ENCODE data around the gene OPN4. TPM values are rescaled to one million over a fixed set of nuclear protein-coding genes. Genes with fewer than 3 reads are reported as not detected.

Gene OPN4
- total RNA-seq, 4 donors from 2014 or later = 0.29 to 0.80 (median 0.35) TPM

- WGBS, 2 donors = 89 to 94% methylated on average over 19 of the region's 19 CpGs
- H3K4me3 ChIP-seq (ENCODE audit: low read depth, poor library complexity, severe bottlenecking) = no peak overlapping the region
- TF ChIP-seq, protein P1, sequence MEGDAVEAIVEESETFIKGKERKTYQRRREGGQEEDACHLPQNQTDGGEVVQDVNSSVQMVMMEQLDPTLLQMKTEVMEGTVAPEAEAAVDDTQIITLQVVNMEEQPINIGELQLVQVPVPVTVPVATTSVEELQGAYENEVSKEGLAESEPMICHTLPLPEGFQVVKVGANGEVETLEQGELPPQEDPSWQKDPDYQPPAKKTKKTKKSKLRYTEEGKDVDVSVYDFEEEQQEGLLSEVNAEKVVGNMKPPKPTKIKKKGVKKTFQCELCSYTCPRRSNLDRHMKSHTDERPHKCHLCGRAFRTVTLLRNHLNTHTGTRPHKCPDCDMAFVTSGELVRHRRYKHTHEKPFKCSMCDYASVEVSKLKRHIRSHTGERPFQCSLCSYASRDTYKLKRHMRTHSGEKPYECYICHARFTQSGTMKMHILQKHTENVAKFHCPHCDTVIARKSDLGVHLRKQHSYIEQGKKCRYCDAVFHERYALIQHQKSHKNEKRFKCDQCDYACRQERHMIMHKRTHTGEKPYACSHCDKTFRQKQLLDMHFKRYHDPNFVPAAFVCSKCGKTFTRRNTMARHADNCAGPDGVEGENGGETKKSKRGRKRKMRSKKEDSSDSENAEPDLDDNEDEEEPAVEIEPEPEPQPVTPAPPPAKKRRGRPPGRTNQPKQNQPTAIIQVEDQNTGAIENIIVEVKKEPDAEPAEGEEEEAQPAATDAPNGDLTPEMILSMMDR (IDR thresholded peaks at IDR 0.05) = no peak
- TF ChIP-seq POLR2A (IDR thresholded peaks at IDR 0.05) = no peak
- DNase-seq (ENCODE audit: low spot score in 2 of 2) = no peak
- intact Hi-C loops (cut with DNase I; ENCODE audit: low total_unique reads) = no loop called here
Measured at GRCh38 chr10:86686972-86687371, 32.6 kb downstream of the OPN4 start.

DNA sequence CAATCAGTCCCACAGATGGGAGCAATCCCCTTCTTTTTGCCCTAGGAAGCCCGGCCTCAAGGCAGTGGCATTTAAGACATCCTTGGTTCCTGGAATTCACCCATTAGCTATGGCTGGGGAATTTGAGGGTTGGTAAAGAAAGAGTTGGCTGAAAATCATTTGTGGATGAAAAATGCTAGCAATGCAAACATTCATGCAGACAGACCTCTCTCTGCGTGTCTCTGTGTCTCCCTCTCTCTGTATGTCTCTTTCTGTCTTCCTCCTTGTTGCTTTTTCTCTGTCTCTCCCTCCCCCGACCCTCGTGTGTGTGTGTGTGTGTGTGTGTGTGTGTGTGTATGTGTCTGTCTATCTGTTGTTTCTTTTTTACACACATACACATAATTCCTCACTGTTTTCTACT, 33.4 kb downstream of the OPN4 start:
- intact Hi-C loops (cut with DNase I; ENCODE audit: low total_unique reads) = no loop called here
- no peak for TF ChIP-seq POLR2A (IDR thresholded peaks at IDR 0.05)
- TF ChIP-seq, protein P1 (IDR thresholded peaks at IDR 0.05) = no peak
- DNase-seq (ENCODE audit: low spot score in 2 of 2) = no peak
- no peak overlapping the region for H3K4me3 ChIP-seq (ENCODE audit: low read depth, poor library complexity, severe bottlenecking)
- WGBS, 2 donors = 42 to 62% methylated on average over 4 of the region's 4 CpGs

DNA sequence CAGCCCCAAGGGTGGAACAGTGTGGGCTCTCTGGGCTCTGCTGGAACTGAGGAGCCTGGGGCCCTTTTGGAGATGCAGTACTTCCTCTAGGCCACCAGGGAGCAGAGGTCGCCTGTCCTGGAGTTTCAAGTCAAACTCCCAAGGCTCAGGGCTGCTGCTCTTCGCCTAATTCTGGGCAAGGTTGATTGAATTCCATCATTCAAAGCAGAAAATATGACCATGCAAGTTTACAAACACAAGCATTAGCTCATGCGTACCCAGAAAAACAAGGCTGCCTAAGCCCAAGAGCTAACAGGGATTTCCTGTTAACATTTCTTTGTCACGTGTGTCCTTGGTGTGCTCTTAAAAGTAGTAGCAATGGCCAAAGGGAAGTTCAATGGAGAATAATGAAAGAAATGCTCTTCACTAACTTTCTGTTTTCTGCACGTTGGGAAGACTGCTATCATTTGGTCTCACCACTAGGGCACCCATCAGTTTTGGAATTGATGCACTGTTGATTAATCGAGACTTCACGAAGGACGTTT, 34.1 kb downstream of the OPN4 start:
- TF ChIP-seq, protein P1 (IDR thresholded peaks at IDR 0.05) = peak in 1 of 3 donors; percentile 41
- TF ChIP-seq POLR2A (IDR thresholded peaks at IDR 0.05) = no peak
- intact Hi-C loops (cut with DNase I; ENCODE audit: low total_unique reads) = no loop called here

GRCh38 chr10:86689146-86689545, 34.8 kb downstream of the OPN4 start:
- intact Hi-C loops (cut with DNase I; ENCODE audit: low total_unique reads) = no loop called here
- no peak for DNase-seq (ENCODE audit: low spot score in 2 of 2)

More for the DNA sequence above, 34.1 kb downstream of the OPN4 start:
- peak; percentile 43 to 91 for DNase-seq (ENCODE audit: low spot score in 2 of 2)
- 19 to 27% methylated on average over 8 of the region's 8 CpGs for whole genome bisulfite sequencing, 2 donors
- no peak overlapping the region for H3K4me3 ChIP-seq (ENCODE audit: low read depth, poor library complexity, severe bottlenecking)

DNA sequence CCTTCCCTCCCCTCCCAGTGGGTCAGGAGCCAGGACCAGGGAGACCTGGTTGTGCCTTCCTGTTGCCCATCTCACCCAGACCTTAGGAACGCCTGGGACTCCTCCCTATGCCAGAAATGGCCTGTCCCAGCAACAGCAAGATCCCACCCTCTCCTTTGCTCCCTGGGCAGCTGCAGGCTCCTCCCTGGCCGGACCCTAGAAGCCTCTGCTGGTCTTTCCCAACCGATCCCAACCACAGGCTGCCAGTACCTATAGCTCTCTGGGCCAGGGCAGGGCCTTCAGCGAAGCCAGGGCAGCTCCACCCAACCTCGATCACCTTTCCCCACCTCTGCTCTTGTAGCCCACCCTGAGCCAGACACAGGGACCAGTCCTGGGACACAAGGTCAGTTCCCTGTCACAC, 35.9 kb downstream of the OPN4 start:
- H3K4me3 ChIP-seq (ENCODE audit: low read depth, poor library complexity, severe bottlenecking) = no peak overlapping the region
- TF ChIP-seq POLR2A (IDR thresholded peaks at IDR 0.05) = no peak
- TF ChIP-seq, protein P1 (IDR thresholded peaks at IDR 0.05) = no peak
- 88 to 96% methylated on average over 5 of the region's 5 CpGs for WGBS, 2 donors
- intact Hi-C loops (cut with DNase I; ENCODE audit: low total_unique reads) = loop anchor here (10.0 kb wide), 1 partner anchor 205 kb away; no protein-coding TSS in a partner anchor
- no peak for DNase-seq (ENCODE audit: low spot score in 2 of 2)

More at GRCh38 chr10:86689146-86689545, 34.8 kb downstream of the OPN4 start:
- WGBS, 2 donors = 86 to 88% methylated on average over 13 of the region's 13 CpGs
- TF ChIP-seq, protein P1 (IDR thresholded peaks at IDR 0.05) = no peak
- no peak for TF ChIP-seq POLR2A (IDR thresholded peaks at IDR 0.05)
- no peak overlapping the region for H3K4me3 ChIP-seq (ENCODE audit: low read depth, poor library complexity, severe bottlenecking)

DNA sequence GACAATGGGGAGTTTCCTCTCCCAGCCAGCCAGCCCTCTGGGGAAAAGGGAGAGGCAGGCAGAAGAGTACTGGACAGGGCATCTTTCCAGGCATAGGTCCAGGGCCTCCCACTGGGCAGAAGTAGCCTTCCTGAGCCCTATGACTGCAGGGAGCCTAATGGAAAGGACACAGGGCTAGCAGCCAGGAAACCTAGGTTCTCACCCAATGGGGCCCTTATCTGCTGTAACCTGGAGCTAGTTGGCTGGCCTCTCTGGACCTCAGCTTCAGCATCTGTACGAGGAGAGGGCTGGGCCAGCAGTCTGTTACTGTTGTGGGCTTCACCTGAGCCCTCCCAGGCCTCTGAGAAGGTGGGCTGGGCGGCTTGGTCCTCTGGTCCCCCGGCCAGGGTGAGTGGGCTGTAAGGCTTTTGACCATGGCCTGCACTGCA, 36.3 kb downstream of the OPN4 start:
- 85% methylated on average over 3 of the region's 3 CpGs; no CpG with 5 or more reads in 1 of the 2 donors for WGBS, 2 donors
- no peak for DNase-seq (ENCODE audit: low spot score in 2 of 2)
- no peak overlapping the region for H3K4me3 ChIP-seq (ENCODE audit: low read depth, poor library complexity, severe bottlenecking)
- TF ChIP-seq, protein P1 (IDR thresholded peaks at IDR 0.05) = no peak
- TF ChIP-seq POLR2A (IDR thresholded peaks at IDR 0.05) = no peak
- intact Hi-C loops (cut with DNase I; ENCODE audit: low total_unique reads) = loop anchor here (10.0 kb wide), 1 partner anchor 204 kb away; no protein-coding TSS in a partner anchor

Data from lower leg skin (tissue), 4 donors.